HepG2 (cell line): Measurements from ENCODE around the gene SRSF10. TPM values are rescaled to one million over a fixed set of nuclear protein-coding genes. Genes with fewer than 3 reads are reported as not detected.

Experiments
- CBFB ChIP-seq: sonication (generic); formaldehyde crosslinking; IDR thresholded peaks from 2 replicates; pipeline ENCODE4 v1.4.0; 2020; ENCODE audit warnings: missing genetic modification reagents
- ELF4 ChIP-seq: sonication (generic); formaldehyde crosslinking; IDR thresholded peaks from 2 replicates; pipeline ENCODE4 v1.5.0; 2020; ENCODE audit warnings: missing genetic modification reagents, mild to moderate bottlenecking, moderate library complexity, borderline replicate concordance
- KAT2B ChIP-seq: fragments of 150-350 bp; IDR thresholded peaks from 2 replicates; pipeline ENCODE4 v1.6.1; 2014; ENCODE audit warnings: low read depth, low read length, borderline replicate concordance
- KAT8 ChIP-seq: IDR thresholded peaks from 2 replicates; pipeline ENCODE4 v1.6.1; 2016; ENCODE audit warnings: missing genetic modification reagents, missing compliant biosample characterization
- MAFK ChIP-seq, 2 experiments: IDR thresholded peaks in 1 of 2; conservative IDR thresholded peaks in 1 of 2; 2 replicates each; pipeline ENCODE4 v1.6.1; 2011; ENCODE audit warnings: improper control_type of control experiment in 2 of 2, low read length in 2 of 2
- MTA3 ChIP-seq: sonication (generic); formaldehyde crosslinking; IDR thresholded peaks from 2 replicates; pipeline ENCODE4 v1.4.0; 2020; ENCODE audit warnings: missing genetic modification reagents
- MXI1 ChIP-seq: IDR thresholded peaks from 3 replicates; pipeline ENCODE4 v1.6.1; 2012; ENCODE audit warnings: low read depth, low read length, inconsistent platforms, borderline replicate concordance
- PAWR ChIP-seq: sonication (generic); formaldehyde crosslinking; IDR thresholded peaks from 2 replicates; pipeline ENCODE4 v1.4.0; 2020; ENCODE audit warnings: missing genetic modification reagents, mild to moderate bottlenecking, borderline replicate concordance
- RFX3 ChIP-seq: IDR thresholded peaks from 2 replicates; pipeline ENCODE4 v1.6.1; 2016; ENCODE audit warnings: missing biosample characterization, missing genetic modification reagents
- SOX5 ChIP-seq: IDR thresholded peaks from 2 replicates; pipeline ENCODE4 v1.6.1; 2016; ENCODE audit warnings: borderline replicate concordance
- TFAP4 ChIP-seq: sonication (generic); IDR thresholded peaks from 2 replicates; pipeline ENCODE4 v1.6.1; 2016; ENCODE audit warnings: low read depth, borderline replicate concordance
- TMF1 ChIP-seq: sonication (generic); formaldehyde crosslinking; IDR thresholded peaks from 2 replicates; pipeline ENCODE4 v1.8.1; 2022; ENCODE audit warnings: low read depth, missing genetic modification reagents
- ZBTB39 ChIP-seq: sonication (generic); formaldehyde crosslinking; IDR thresholded peaks from 2 replicates; pipeline ENCODE4 v1.5.0; 2020; ENCODE audit warnings: missing genetic modification reagents
- ZBTB4 ChIP-seq: sonication (generic); formaldehyde crosslinking; IDR thresholded peaks from 2 replicates; pipeline ENCODE4 v1.4.0; 2020; ENCODE audit warnings: missing genetic modification reagents, mild to moderate bottlenecking, borderline replicate concordance
- ZNF280B ChIP-seq: sonication (generic); formaldehyde crosslinking; IDR thresholded peaks from 2 replicates; pipeline ENCODE4 v1.5.0; 2020; ENCODE audit warnings: missing genetic modification reagents, mild to moderate bottlenecking, borderline replicate concordance
- ZNF33A ChIP-seq: sonication (generic); formaldehyde crosslinking; IDR thresholded peaks from 2 replicates; pipeline ENCODE4 v1.5.1; 2020; ENCODE audit warnings: missing genetic modification reagents, mild to moderate bottlenecking, moderate library complexity, borderline replicate concordance
- ZNF446 ChIP-seq: sonication (generic); formaldehyde crosslinking; IDR thresholded peaks from 2 replicates; pipeline ENCODE4 v1.5.0; 2020; ENCODE audit warnings: mild to moderate bottlenecking, missing genetic modification reagents
- ZNF496 ChIP-seq: sonication (generic); formaldehyde crosslinking; IDR thresholded peaks from 2 replicates; pipeline ENCODE4 v1.8.1; 2023; ENCODE audit warnings: mild to moderate bottlenecking, moderate library complexity, missing genetic modification reagents; ENCODE audit not compliant: insufficient replicate concordance
- ZNF564 ChIP-seq: sonication (generic); formaldehyde crosslinking; IDR thresholded peaks from 2 replicates; pipeline ENCODE4 v1.8.1; 2023; ENCODE audit warnings: mild to moderate bottlenecking, missing genetic modification reagents
- ZNF746 ChIP-seq: sonication (generic); formaldehyde crosslinking; IDR thresholded peaks from 2 replicates; pipeline ENCODE4 v1.8.0; 2022; ENCODE audit warnings: mild to moderate bottlenecking, missing genetic modification reagents
- ZNF816 ChIP-seq: sonication (generic); formaldehyde crosslinking; IDR thresholded peaks from 2 replicates; pipeline ENCODE4 v1.8.0; 2022; ENCODE audit warnings: missing genetic modification reagents, mild to moderate bottlenecking, borderline replicate concordance
- polyA plus RNA-seq, 8 experiments: library from polyadenylated mRNA; depleted of rRNA in 3 of 8; stranded (reverse) in 7 of 8; unstranded in 1 of 8; fragments of >200 nt; fragmentation: Illumina TruSeq in 4 of 8; extraction: Trizol in 4 of 8; gene quantifications; 2 replicates each; pipeline versions ENCODE4 v1.2.1 to v1.2.3, GENCODE V29; 2011 to 2016; ENCODE audit warnings: low read depth in 4 of 8, missing spikeins in 1 of 8, mixed read lengths in 1 of 8; ENCODE audit not compliant: insufficient read depth in 1 of 8
- total RNA-seq, 5 experiments: library from RNA; depleted of rRNA; stranded (reverse); fragments of >200 nt; fragmentation: Illumina TruSeq; extraction: Trizol; gene quantifications; 2 replicates each; pipeline ENCODE4 v1.2.3, GENCODE V29; 2016; ENCODE audit warnings: low read depth in 1 of 5

The SRSF10 gene
- total and polyA plus RNA-seq, 2 of the 13 experiments (the other 11 are each of a cell fraction or from before 2014, with no cell fraction given) = 126 to 186 TPM

GRCh38 chr1:23959461-23960290, 20.5 kb downstream of the SRSF10 start, which contains the start of gene PNRC2 (continued):
- TF ChIP-seq MTA3 (no peak), RFX3 (CRISPR knock-in tag) (0 out of 2 replicates have a peak, but pooled peaks have one; percentile 19), ZNF816 (0 out of 2 replicates have a peak, but pooled peaks have one; percentile 31), PAWR (CRISPR knock-in tag) (0 out of 2 replicates have a peak, but pooled peaks have one; percentile 74), TFAP4 (no peak), KAT2B (no peak), ZBTB4 (CRISPR knock-in tag) (0 out of 2 replicates have a peak, but pooled peaks have one; percentile 28), ZNF496 (CRISPR knock-in tag) (no peak), SOX5 (CRISPR knock-in tag) (no peak), MXI1 (peak; percentile 95), ELF4 (CRISPR knock-in tag) (no peak), ZNF280B (CRISPR knock-in tag) (no peak; the same call in 1 of the 2 replicates), ZNF564 (no peak), ZNF746 (no peak), MAFK (conservative IDR thresholded peaks at IDR 0.05 in 1 of 2, IDR thresholded peaks at IDR 0.05 in 1 of 2; ENCODE audit: low read length in 2 of 2) (no peak), TMF1 (peak; percentile 40; the same call in 1 of the 2 replicates), CBFB (peak; percentile 75), KAT8 (CRISPR knock-in tag) (peak; percentile 92), ZBTB39 (CRISPR knock-in tag) (no peak), ZNF33A (no peak), ZNF446 (CRISPR knock-in tag) (peak; percentile 64; the same call in 1 of the 2 replicates)
